H1 (cell line): ENCODE results near the gene SLC39A11.

Experiments used
- CHD2 ChIP-seq: IDR thresholded peaks from 2 replicates; pipeline ENCODE4 v1.6.1; 2012; ENCODE audit warnings: low read length, improper control_type of control experiment
- EZH2 ChIP-seq: fragments of 200-600 bp; sonication (generic); IDR thresholded peaks from 2 replicates; pipeline ENCODE4 v1.7.1; 2012; ENCODE audit warnings: low read depth, mild to moderate bottlenecking, moderate library complexity, low read length, inconsistent platforms; ENCODE audit not compliant: severe bottlenecking
- HDAC6 ChIP-seq: IDR thresholded peaks from one replicate; pipeline ENCODE4 v1.7.1; 2012; ENCODE audit warnings: low read depth, mild to moderate bottlenecking, inconsistent platforms, low read length, moderate library complexity
- KDM5A ChIP-seq: fragments of 200-600 bp; IDR thresholded peaks from 2 replicates; pipeline ENCODE4 v1.7.1; 2012; ENCODE audit warnings: mild to moderate bottlenecking, low read length, inconsistent platforms, mixed read lengths
- NRF1 ChIP-seq: IDR thresholded peaks from 2 replicates; pipeline ENCODE4 v1.6.1; 2011; ENCODE audit warnings: mild to moderate bottlenecking, low read depth, low read length, improper control_type of control experiment
- POLR2A ChIP-seq, 2 experiments: IDR thresholded peaks; 1 replicate in 1 of 2; 2 replicates in 1 of 2; pipeline ENCODE4 v1.6.1; 2011; ENCODE audit warnings: low read depth in 2 of 2, low read length in 2 of 2, mild to moderate bottlenecking in 2 of 2; ENCODE audit errors: control extremely low read depth in 1 of 2
- POLR2AphosphoS5 ChIP-seq: IDR thresholded peaks from 2 replicates; pipeline ENCODE4 v1.6.1; 2011; ENCODE audit warnings: low read depth, low read length
- RAD21 ChIP-seq, 2 experiments: IDR thresholded peaks in 1 of 2; conservative IDR thresholded peaks in 1 of 2; 2 replicates each; pipeline ENCODE4 v1.6.1; 2011; ENCODE audit warnings: low read depth in 2 of 2, low read length in 2 of 2, improper control_type of control experiment in 1 of 2, inconsistent platforms in 1 of 2, mild to moderate bottlenecking in 1 of 2, moderate library complexity in 1 of 2
- SIN3A ChIP-seq, 2 experiments: IDR thresholded peaks in 1 of 2; conservative IDR thresholded peaks in 1 of 2; 2 replicates each; pipeline ENCODE4 v1.6.1; 2011 to 2012; ENCODE audit warnings: low read length in 2 of 2, improper control_type of control experiment in 1 of 2, low read depth in 1 of 2, mild to moderate bottlenecking in 1 of 2
- SIX5 ChIP-seq: IDR thresholded peaks from 2 replicates; pipeline ENCODE4 v1.6.1; 2011; ENCODE audit warnings: mild to moderate bottlenecking, low read depth, low read length
- TF ChIP-seq, protein P1 (sequence below), 3 experiments: IDR thresholded peaks; 1 replicate in 2 of 3; 2 replicates in 1 of 3; pipeline versions ENCODE4 v1.5.1 to v1.6.1; 2011; ENCODE audit warnings: low read length in 3 of 3, mild to moderate bottlenecking in 3 of 3, inconsistent platforms in 2 of 3, low read depth in 1 of 3, moderate library complexity in 1 of 3; ENCODE audit not compliant: insufficient read depth in 1 of 3; ENCODE audit errors: control extremely low read depth in 1 of 3
- TF ChIP-seq, protein P2 (sequence below): IDR thresholded peaks from 2 replicates; pipeline ENCODE4 v1.6.1; 2011; ENCODE audit warnings: low read length, improper control_type of control experiment

GRCh38 chr17:72659811-72660210 lies 432.7 kb downstream of the SLC39A11 start:
- TF ChIP-seq, protein P1, sequence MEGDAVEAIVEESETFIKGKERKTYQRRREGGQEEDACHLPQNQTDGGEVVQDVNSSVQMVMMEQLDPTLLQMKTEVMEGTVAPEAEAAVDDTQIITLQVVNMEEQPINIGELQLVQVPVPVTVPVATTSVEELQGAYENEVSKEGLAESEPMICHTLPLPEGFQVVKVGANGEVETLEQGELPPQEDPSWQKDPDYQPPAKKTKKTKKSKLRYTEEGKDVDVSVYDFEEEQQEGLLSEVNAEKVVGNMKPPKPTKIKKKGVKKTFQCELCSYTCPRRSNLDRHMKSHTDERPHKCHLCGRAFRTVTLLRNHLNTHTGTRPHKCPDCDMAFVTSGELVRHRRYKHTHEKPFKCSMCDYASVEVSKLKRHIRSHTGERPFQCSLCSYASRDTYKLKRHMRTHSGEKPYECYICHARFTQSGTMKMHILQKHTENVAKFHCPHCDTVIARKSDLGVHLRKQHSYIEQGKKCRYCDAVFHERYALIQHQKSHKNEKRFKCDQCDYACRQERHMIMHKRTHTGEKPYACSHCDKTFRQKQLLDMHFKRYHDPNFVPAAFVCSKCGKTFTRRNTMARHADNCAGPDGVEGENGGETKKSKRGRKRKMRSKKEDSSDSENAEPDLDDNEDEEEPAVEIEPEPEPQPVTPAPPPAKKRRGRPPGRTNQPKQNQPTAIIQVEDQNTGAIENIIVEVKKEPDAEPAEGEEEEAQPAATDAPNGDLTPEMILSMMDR (IDR thresholded peaks at IDR 0.05; ENCODE audit: control extremely low read depth in 1 of 3, insufficient read depth in 1 of 3, low read depth in 1 of 3, low read length in 3 of 3) = no peak
- TF ChIP-seq RAD21 (IDR thresholded peaks at IDR 0.05 in 1 of 2, conservative IDR thresholded peaks at IDR 0.05 in 1 of 2; ENCODE audit: low read depth in 2 of 2, low read length in 2 of 2) (no peak), HDAC6 (no peak), CHD2 (no peak), POLR2A (IDR thresholded peaks at IDR 0.05; ENCODE audit: control extremely low read depth in 1 of 2, low read depth in 2 of 2, low read length in 2 of 2) (no peak), NRF1 (no peak), SIX5 (no peak), POLR2AphosphoS5 (no peak), KDM5A (no peak), SIN3A (conservative IDR thresholded peaks at IDR 0.05 in 1 of 2, IDR thresholded peaks at IDR 0.05 in 1 of 2; ENCODE audit: low read depth in 1 of 2, low read length in 2 of 2) (no peak), EZH2 (no peak)
- TF ChIP-seq, protein P2, sequence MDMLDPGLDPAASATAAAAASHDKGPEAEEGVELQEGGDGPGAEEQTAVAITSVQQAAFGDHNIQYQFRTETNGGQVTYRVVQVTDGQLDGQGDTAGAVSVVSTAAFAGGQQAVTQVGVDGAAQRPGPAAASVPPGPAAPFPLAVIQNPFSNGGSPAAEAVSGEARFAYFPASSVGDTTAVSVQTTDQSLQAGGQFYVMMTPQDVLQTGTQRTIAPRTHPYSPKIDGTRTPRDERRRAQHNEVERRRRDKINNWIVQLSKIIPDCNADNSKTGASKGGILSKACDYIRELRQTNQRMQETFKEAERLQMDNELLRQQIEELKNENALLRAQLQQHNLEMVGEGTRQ = no peak
